HUES6 (cell line): ENCODE results near the gene SYT10.
A peak's percentile ranks its signal among the peaks of the same experiment; 100 is the strongest.

Source experiments
- H3K27ac ChIP-seq: 2 replicates; pipeline ENCODE4 v1.7.0; 2013; ENCODE audit warnings: low read depth, mild to moderate bottlenecking, low read length, inconsistent platforms
- H3K27me3 ChIP-seq: 2 replicates; pipeline ENCODE4 v1.6.1; 2013; ENCODE audit warnings: low read length; ENCODE audit not compliant: control insufficient read depth, insufficient read depth
- H3K36me3 ChIP-seq: 2 replicates; pipeline ENCODE4 v1.6.1; 2013; ENCODE audit warnings: low read length; ENCODE audit not compliant: control insufficient read depth, insufficient read depth
- H3K4me1 ChIP-seq: 2 replicates; pipeline ENCODE4 v1.6.1; 2013; ENCODE audit warnings: low read length; ENCODE audit not compliant: control insufficient read depth, insufficient read depth
- H3K4me3 ChIP-seq: 2 replicates; pipeline ENCODE4 v1.5.1; 2013; ENCODE audit warnings: low read depth, low read length
- H3K9ac ChIP-seq: one replicate; pipeline ENCODE4 v1.6.1; 2013; ENCODE audit warnings: mild to moderate bottlenecking, low read length
- H3K9me3 ChIP-seq: 2 replicates; pipeline ENCODE4 v1.6.1; 2013; ENCODE audit warnings: low read depth, low read length; ENCODE audit not compliant: control insufficient read depth, insufficient read depth

Gene SYT10, protein sequence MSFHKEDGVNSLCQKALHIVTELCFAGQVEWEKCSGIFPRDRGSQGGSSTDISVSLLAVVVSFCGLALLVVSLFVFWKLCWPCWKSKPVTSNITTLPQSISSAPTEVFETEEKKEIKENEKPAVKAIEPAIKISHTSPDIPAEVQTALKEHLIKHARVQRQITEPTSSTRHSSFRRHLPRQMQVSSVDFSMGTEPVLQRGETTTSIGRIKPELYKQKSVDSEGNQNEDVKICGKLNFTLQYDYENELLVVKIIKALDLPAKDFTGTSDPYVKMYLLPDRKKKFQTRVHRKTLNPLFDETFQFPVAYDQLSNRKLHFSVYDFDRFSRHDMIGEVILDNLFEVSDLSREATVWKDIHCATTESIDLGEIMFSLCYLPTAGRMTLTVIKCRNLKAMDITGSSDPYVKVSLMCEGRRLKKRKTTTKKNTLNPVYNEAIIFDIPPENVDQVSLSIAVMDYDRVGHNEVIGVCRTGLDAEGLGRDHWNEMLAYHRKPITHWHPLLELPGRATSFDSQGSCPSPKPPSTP

DNA sequence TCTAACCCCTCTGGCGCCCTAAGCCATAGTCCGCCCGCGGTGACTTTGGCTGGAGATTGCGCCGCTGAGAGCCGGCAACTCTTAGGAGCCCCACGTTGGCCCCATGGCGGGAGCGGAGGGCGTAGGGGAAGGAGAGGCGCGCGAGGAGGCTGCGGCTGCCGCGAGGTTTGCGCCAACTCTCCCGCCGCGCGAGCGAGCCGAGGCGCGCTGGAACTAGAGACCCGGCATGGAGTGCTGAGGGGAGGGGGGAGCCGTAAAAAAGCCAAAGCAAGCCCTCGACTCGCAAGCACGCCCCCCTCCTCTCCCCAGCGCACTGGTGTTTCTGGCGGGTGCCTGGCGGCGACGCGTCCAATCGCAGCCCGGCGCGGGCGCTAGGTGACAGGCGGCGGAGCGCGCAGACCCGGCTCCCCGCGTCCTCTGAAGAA lies at the start of gene SYT10:
Gene SYT10 (minus strand): TSS at position 233 of the 425 bp plus-strand sequence. CDS start 297 bp downstream, outside the sequence.
- no peaks in the 10 kb centered on the region for H3K36me3 ChIP-seq
- H3K4me3 ChIP-seq: peak within 1 kb of the TSS; percentile 76
- peaks cover 50% of the 10 kb centered on the region for H3K27me3 ChIP-seq
- H3K4me1 ChIP-seq: no peaks in the 10 kb centered on the region
- H3K9me3 ChIP-seq: no peaks in the 10 kb centered on the region
- H3K9ac ChIP-seq: peak within 1 kb of the TSS; percentile 31
- H3K27ac ChIP-seq: no peak within 1 kb of the TSS

DNA sequence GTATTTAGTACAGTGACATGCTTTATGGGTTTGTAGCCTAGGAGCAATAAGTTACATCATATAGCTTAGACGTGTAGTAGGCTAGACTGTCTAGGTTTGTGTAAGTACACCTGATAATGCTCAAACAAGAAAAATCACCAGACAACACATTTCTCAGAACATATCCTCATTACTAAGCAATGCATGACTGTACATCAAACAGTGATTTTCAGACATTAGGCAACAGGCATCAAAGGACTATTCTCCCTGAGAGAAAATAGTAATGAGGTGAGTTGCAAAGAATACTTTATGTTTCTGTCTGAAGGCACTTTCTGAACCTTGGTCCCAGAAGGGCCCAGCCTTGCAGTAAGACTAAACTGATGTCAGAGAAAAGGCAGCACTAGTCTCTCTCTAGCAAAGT lies 48.4 kb upstream of the SYT10 start:
- peaks cover 6% of the 10 kb centered on the region for H3K9me3 ChIP-seq
- H3K27me3 ChIP-seq: no peaks in the 10 kb centered on the region
- H3K27ac ChIP-seq: no peak overlapping the region
- H3K4me3 ChIP-seq: no peak overlapping the region
- no peak overlapping the region for H3K9ac ChIP-seq
- peaks cover 4% of the 10 kb centered on the region; the same call in 1 of the 2 replicates for H3K4me1 ChIP-seq
- no peaks in the 10 kb centered on the region for H3K36me3 ChIP-seq

DNA sequence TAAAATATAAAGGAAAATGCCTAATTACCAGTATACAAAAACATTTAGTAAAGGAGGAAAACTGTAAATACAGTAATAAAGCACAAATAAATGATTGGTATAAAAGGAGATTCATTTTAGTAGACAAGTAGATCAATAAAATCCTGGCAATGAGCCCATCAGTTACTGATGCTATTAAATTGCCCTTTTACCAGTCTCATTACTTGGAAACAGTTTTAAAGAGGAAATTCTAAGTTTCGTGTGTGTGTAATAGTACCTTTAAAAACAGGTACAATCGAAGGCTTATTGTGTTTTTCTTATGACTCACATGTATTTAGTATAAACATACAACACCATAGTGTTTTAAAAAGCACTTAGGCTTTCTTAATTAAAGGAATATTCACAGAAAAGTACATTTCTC lies 46.4 kb upstream of the SYT10 start:
- no peak overlapping the region for H3K27ac ChIP-seq
- no peak overlapping the region for H3K4me3 ChIP-seq

DNA sequence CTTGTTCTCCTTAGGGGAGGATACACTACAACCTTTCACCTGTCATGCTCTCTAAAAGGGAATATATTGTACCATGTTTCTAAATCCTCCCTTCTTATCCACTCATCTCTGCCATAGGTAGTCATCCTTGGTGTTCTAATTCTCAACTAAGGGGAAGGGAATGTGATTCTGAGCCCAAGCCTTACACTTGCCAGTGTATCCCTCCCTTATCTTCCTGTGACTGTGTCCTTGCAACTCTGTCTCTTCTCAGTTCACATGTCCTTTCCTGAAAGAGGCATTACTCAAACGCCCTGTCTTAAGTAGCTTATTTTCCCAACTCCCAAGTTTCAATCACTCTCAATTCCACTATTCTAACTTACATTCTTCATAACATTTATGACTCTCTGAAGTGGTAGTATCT lies 44.5 kb upstream of the SYT10 start:
- H3K4me3 ChIP-seq: no peak overlapping the region
- peaks cover 4% of the 10 kb centered on the region; the same call in 1 of the 2 replicates for H3K4me1 ChIP-seq
- no peaks in the 10 kb centered on the region for H3K27me3 ChIP-seq
- no peak overlapping the region for H3K9ac ChIP-seq
- no peaks in the 10 kb centered on the region for H3K9me3 ChIP-seq
- no peak overlapping the region for H3K27ac ChIP-seq
- H3K36me3 ChIP-seq: no peaks in the 10 kb centered on the region

More for the DNA sequence above, 46.4 kb upstream of the SYT10 start:
- Histone ChIP-seq H3K9ac (no peak overlapping the region), H3K9me3 (no peaks in the 10 kb centered on the region), H3K4me1 (peaks cover 4% of the 10 kb centered on the region; the same call in 1 of the 2 replicates), H3K36me3 (no peaks in the 10 kb centered on the region), H3K27me3 (no peaks in the 10 kb centered on the region)

DNA sequence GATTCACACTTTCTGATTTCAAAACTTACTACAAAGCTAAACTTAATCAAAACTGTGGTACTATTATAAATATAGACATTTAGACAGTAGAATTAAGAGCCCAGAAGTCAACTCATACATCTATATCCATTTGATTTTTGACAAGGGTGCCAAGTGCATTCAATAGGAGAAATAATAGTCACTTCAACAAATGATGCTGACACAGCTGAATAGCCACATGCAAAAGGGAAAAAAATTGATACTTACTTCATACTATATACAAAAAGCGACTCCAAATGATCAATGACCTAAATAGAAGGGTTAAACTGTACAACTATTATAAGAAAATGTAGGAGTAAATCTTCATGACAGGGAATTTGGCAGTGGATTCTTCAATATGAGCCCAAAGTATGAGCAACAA lies 40.7 kb upstream of the SYT10 start:
- no peak overlapping the region for H3K27ac ChIP-seq
- H3K4me3 ChIP-seq: no peak overlapping the region
- H3K27me3 ChIP-seq: no peaks in the 10 kb centered on the region
- no peaks in the 10 kb centered on the region for H3K36me3 ChIP-seq
- no peaks in the 10 kb centered on the region for H3K4me1 ChIP-seq
- H3K9me3 ChIP-seq: no peaks in the 10 kb centered on the region
- H3K9ac ChIP-seq: no peak overlapping the region

DNA sequence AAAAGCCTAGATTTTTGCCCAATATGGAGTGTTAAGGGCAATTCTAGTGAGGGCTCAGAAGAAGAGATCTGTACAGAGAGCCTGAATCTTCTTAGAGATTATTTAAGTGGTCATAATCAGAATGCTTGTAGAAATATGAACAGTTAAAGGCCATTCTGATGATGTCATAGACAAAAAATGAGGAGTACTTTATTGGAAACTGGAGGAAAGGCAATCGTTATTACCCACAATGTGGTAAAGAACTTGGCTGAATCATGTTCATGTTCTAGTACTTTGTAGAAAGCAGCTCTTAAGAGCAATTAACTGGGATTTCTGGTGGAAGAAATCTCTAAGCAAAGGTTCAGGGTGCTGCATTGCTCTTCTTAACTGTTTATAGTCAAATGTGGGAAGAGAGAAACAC lies 36.4 kb upstream of the SYT10 start:
- no peaks in the 10 kb centered on the region for H3K4me1 ChIP-seq
- H3K27me3 ChIP-seq: no peaks in the 10 kb centered on the region
- no peak overlapping the region for H3K9ac ChIP-seq
- H3K4me3 ChIP-seq: no peak overlapping the region
- H3K27ac ChIP-seq: no peak overlapping the region
- no peaks in the 10 kb centered on the region for H3K36me3 ChIP-seq
- no peaks in the 10 kb centered on the region for H3K9me3 ChIP-seq

DNA sequence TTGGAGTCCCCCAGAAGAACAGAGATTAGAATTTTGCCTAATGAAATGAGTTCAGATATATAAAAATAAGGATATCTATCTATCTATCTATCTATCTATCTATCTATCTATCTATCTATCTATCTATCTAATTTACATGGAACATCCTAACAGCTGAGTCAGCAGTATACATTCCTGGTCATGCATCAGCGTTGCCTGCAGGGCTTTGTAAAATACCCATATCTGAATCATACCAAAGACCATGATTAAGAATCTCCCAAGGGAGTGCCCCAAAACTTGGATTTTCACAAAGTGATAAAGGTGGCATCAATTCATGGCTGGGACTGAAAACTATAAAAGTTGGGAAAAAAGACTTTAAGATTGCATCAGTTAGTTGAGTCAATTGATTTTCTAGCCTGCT lies 32.7 kb upstream of the SYT10 start:
- Histone ChIP-seq H3K27ac (no peak overlapping the region), H3K27me3 (no peaks in the 10 kb centered on the region), H3K4me1 (no peaks in the 10 kb centered on the region), H3K36me3 (no peaks in the 10 kb centered on the region), H3K4me3 (no peak overlapping the region), H3K9ac (no peak overlapping the region), H3K9me3 (no peaks in the 10 kb centered on the region)

DNA sequence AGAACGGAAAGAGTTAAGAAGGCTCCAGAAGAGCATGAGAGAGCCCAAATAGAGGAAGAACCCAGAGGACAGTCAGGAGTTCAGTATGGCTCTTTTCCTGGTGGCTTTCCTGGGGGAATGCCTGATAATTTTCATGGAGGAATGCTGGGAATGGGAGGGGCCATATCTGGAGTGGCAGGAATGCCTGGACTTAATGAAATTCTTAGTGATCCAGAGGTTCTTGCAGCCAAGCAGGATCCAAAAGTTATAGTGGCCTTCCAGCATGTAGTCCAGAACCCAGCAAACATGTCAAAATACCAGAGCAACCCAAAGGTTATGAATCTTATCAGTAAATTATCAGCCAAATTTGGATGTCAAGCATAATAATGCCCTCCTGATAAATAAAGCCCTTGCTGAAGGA lies 15.5 kb upstream of the SYT10 start:
- H3K9me3 ChIP-seq: no peaks in the 10 kb centered on the region; the same call in 1 of the 2 replicates
- no peaks in the 10 kb centered on the region for H3K27me3 ChIP-seq
- H3K4me1 ChIP-seq: no peaks in the 10 kb centered on the region
- H3K4me3 ChIP-seq: no peak overlapping the region
- no peak overlapping the region for H3K27ac ChIP-seq
- no peak overlapping the region for H3K9ac ChIP-seq
- no peaks in the 10 kb centered on the region for H3K36me3 ChIP-seq

DNA sequence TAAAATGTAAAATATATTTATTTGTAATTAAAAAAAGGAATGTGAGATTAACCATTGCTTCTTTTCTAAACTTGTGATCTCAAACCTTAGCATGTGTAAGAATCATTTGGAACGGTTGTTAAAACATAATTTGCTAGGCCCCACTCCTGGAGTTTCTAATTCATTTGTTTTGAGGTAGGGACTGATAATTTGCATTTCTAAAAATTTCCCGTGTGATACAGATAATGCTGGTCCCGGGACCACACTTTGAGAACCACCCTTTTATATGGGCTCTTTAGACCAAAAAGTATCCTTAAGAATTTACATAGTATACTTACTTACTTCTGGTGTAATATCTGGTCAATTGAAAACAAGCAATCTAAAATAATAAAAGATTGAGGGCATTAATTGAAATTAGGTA lies 10.9 kb upstream of the SYT10 start:
- Histone ChIP-seq H3K4me3 (no peak overlapping the region), H3K9me3 (no peaks in the 10 kb centered on the region; the same call in 1 of the 2 replicates), H3K9ac (no peak overlapping the region), H3K4me1 (no peaks in the 10 kb centered on the region), H3K27ac (no peak overlapping the region), H3K27me3 (no peaks in the 10 kb centered on the region), H3K36me3 (no peaks in the 10 kb centered on the region)

DNA sequence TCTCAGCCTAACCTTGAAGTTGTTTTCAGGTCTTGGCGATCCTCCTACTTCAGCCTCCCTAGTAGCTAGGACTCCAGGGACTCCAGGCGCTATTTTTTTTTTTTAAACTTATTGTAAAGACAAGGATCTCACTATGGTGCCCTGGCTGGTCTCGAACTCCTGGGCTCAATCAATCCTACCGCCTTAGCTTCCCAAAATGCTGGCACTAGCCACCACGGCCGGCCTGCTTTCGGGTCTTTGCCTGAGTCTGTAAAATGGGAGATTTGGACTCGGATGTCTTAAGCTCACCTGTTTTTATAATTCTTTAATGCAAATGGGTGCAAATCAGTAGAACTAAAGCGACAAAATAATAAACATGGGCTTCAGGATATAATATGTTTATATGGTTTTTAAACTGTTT lies 858 bp upstream of the SYT10 start:
- Histone ChIP-seq H3K4me1 (no peaks in the 10 kb centered on the region), H3K4me3 (peak overlapping the region; percentile 76; the same call in 1 of the 2 replicates), H3K27ac (no peak overlapping the region), H3K27me3 (peaks cover 50% of the 10 kb centered on the region), H3K9me3 (no peaks in the 10 kb centered on the region), H3K36me3 (no peaks in the 10 kb centered on the region), H3K9ac (no peak overlapping the region)

DNA sequence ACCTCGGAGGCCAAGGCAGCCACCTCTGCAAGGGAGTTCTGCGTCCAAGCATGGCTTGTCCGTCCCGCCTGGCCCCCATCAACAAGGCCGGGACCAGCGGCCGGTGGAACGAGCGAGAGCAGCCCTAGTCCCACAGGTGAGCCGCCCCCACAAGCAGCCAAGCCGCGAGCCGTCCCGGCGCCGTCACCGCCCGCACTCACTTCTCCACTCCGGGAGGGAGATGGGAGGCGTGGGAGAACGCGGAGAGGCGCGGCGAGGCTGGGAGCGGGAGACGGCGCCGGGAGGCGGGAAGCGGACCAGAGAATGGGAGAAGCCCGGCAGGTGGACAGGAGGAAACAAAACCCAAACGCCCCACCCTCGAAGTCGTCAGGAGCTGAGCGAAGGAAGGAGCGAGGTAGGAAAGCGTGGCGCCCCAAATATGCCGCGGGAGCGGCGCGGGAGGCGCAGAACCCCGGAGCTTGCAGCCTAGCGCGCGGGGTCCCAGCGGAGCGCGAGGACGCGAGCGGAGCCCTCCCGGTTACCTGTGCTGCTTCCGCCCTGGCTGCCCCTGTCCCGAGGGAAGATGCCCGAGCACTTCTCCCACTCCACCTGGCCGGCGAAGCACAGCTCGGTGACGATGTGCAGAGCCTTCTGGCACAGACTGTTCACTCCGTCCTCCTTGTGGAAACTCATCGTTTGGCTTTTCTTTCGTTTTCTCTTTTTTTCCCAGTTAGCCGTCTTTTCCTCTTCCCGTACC lies 600 bp downstream of the SYT10 start:
- H3K4me3 ChIP-seq: peak overlapping the region; percentile 76
- peaks cover 50% of the 10 kb centered on the region for H3K27me3 ChIP-seq
- H3K9ac ChIP-seq: peak overlapping the region; percentile 31

More for the DNA sequence above, 600 bp downstream of the SYT10 start:
- H3K27ac ChIP-seq: no peak overlapping the region
- H3K9me3 ChIP-seq: no peaks in the 10 kb centered on the region
- no peaks in the 10 kb centered on the region for H3K4me1 ChIP-seq
- no peaks in the 10 kb centered on the region for H3K36me3 ChIP-seq
